PC-9 (cell line): ENCODE measurements around the gene SERPINH1.

Experiments
- CTCF ChIP-seq: fragments of 200-600 bp; sonication (generic); conservative IDR thresholded peaks from 2 replicates; pipeline ENCODE4 v1.6.1; 2017; ENCODE audit warnings: mixed run types, antibody characterized with exemption, mild to moderate bottlenecking, moderate library complexity
- EZH2 ChIP-seq: fragments of 200-600 bp; sonication (generic); IDR thresholded peaks from 2 replicates; pipeline ENCODE4 v1.8.0; 2017; ENCODE audit warnings: antibody characterized with exemption, low read depth

GRCh38 chr11:75538150-75538942 is 23.7 kb upstream of the SERPINH1 start:
- TF ChIP-seq CTCF (no peak), EZH2 (no peak)
